NCI-H1436 treated with DMSO at 0.1 percent for 48 hours (cell line): ENCODE results near the gene FGFRL1.
"Not testable (repeated sequence)": the region's sequence is repeated elsewhere in the genome, so short reads cannot be mapped to it uniquely, and the experiment has no call there.

Experiments used
- DNase-seq: peaks from one replicate; lab custom pipeline; 2025; lab: John Stamatoyannopoulos, UW

The FGFRL1 gene

DNA sequence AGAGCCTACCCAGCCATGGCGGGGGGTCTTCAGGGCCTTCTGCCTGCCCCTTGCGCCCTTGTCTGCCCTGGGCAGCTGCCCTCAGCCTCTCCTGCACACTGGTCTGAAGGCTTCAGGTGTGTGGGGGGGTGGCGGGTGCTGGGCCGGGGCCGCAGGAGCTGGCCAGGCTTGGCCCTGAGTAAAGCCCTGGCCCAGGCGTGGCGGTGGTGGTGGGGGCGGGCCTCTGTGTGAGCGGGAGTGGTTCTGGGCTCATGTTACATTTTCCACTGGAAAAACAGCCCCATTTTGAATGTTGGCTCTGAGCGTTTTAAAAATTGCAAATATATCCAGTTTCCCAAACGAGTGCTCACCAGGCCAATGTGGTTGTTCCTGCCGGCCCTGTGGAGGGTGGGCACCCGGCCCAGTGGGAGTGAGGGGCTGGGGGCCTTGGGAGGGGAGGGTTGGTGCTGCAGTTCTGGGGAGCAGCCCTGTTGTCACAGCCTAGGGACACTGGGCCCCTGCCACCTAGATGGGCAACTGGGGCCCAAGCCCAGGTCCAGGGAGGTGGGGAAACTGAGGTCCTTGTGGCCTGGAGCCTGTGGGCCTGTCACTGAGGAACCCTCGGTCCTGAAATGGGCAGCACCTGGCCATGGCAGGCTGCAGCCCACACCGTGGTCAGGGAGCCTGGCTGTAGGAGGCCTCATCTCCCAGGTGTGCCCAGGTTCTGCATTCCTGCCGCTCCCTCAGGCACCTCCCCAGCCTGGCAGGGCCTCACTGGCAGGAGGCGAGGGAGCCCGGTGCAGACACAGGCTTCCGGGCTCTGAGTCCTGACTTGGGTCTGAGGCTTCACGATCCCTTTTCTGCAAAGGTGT, 28.3 kb downstream of the FGFRL1 start:
- no peak for DNase-seq

- no peak for DNase-seq
Observed at GRCh38 chr4:1040344-1041146, 29.1 kb downstream of the FGFRL1 start.

DNA sequence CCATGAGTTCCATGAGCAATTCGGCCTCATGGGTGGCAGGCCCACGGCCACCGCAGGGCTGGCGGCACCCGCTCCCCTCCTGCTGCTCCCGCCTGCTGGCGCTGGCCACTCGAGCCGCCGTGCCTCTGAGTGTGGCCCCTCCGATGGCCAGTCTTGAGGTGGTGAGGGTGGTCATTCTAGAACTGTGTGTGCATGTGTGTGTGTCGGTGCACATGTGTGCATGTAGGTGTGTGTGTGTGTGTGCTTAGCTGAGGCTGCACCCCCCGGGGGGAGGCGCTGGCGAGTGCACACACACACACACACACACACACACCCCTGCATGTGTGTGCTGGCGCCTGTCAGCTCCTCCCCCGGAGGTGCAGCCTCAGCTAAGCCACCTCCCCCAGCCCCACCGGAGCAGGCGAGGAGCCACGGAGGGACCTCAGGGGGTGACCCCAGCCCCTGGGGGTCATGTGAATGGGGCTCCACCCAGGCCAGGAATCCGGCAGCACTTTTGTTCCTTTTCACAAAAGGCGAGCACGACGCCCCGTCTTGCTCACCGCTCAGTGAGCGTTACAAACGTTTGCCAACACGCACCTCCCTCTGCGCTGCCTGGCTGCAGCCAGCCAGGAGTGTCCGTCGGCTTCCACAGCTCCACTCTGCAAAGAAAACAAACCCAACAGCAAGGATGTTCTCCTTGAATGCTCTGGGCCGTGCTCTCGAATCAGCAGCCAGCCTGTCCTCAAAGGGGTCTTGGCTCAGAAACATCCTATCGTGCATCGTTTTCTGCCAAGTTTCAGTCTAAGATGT, 29.9 kb downstream of the FGFRL1 start:
- no peak for DNase-seq

DNA sequence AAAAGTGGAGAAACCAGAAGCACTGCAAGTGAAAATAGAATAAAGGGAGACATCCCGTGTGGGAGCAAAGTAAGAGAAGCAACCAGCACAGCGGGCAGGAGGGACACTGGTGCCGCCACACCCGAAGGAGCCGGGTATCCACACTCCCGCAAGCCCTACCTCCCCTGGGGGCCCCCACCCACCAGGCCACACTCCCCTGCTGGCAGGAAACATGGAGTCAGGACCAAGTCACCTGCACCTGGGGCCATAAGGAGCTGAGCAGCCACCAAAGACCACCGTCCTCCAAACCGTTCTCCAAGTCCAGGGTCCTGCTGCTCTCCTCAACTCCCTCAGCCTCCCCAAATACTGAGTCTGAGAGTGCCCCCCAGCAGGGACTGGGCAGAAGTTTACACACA, 30.5 kb downstream of the FGFRL1 start:
- no peak for DNase-seq

DNA sequence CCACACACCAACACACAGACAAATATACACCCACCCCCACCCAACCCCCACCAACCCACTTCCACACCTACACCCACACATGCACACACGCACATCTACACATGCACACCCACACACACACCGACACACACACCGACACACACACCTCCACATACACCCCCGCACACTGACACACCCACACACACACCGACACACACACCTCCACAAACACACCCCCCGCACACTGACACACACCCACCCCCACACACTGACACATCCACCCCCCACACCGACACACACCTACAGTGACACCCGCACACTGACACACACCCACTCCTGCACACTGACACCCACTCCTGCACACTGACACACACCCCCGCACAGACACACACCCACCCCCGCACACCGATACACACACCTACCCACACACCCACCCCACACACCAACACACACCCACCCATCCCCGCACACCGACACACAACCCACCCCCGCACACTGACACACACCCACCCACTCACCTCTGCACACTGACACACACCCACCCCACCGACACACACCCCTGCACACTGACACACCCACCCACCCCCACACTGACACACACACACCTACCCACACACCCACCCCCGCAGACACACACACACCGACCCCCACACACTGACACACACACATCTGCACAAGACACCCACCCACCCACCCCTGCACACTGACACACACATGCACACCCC, 31.1 kb downstream of the FGFRL1 start:
- no peak for DNase-seq

DNA sequence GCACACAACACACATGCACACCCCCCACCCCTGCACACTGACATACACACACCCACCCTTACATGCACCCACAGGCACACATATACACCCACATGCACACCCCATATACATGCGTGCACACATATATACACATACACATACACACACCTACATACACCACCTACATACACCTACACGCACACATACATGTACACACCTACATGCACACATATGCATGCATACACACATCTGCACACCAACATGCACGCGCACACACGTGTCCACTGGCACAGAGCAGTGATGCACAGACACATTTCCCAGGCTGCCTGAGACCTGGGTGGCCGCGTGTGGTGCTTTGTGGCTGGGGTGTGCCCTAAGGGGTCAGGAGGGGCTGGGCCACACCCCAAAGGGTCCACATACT, 31.7 kb downstream of the FGFRL1 start:
- DNase-seq, result no peak

GRCh38 chr4:1043651-1044468, 32.4 kb downstream of the FGFRL1 start:
- DNase-seq, result no peak

- no peak for DNase-seq
Observed at GRCh38 chr4:1044469-1045192, 33.2 kb downstream of the FGFRL1 start.

DNA sequence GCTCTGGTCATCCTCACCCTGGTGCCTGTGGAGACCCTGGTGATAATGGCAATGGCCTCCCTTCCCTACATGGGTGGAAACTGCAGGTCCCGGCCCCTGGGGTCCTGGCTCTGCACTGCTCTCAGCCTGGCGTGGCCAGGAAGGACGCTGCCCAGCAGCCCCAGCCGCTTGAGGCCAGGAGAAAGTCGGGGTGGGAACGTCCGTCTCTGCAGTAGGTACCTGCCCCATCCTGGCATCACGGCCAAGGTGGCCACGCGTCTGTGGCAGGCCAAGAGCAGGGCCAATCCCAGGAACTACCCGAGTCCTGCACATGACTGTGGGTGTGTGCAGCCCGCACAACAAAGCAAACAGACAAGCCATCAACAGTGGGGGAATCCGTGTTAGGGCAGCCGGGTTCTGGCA, 33.8 kb downstream of the FGFRL1 start:
- no peak for DNase-seq

- no peak for DNase-seq
Observed at GRCh38 chr4:1045595-1046201, 34.3 kb downstream of the FGFRL1 start.

DNA sequence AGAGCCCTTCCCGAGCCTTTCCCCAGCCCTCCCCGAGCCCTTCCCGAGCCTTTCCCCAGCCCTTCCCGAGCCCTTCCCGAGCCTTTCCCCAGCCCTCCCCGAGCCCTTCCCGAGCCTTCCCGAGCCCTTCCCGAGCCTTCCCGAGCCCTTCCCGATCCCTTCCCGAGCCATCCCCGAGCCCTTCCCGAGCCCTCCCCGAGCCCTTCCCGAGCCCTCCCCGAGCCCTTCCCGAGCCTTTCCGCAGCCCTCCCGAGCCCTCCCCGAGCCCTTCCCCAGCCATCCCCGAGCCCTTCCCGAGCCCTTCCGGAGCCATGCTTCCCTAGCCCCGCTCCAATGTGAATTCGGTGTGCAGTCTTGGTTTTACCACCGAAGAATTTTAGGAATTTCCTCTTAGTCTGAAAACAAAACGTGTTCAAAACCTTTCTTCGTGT, 35.2 kb downstream of the FGFRL1 start:
- DNase-seq, result not testable (repeated sequence)

GRCh38 chr4:1047106-1047975, 35.9 kb downstream of the FGFRL1 start:
- DNase-seq, result no peak

DNA sequence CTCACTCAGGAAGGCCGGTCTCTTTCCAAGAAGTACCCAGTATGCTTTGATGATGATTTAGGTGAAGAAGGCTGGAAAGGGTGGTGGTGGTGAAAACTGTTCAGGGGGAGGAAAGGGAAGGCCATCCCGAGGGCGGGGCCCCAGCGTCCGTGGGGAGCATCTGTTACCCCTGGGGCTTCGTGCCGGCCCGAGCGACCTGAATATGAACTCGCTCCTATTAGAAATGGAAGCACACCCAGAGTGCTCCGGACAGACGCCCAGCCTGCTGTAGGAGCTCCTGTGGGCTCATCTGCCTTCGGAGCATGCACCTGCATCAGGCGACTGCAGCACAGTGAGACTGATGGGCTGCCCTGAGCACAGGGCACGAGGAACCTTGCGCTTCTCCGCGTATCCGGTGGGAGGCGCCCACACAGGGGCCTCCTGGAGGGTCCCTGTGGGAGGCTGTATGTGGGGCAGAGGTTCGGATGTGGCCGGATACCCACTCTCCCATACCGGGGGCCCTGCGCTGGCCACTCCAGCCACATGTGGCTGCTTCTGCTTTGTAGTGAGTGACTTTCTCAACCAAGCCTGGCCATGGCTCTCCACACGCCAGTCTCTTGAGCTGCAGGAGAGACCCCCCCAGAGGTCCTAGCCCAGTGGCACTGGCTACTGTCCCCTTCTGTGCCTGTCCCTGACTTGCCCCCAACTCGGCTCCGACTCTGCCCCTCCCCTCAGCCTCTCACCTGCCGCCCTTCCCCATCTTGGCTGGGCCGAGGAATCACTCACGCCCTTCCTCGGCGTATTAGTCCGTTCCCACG, 36.7 kb downstream of the FGFRL1 start:
- DNase-seq, result no peak

DNA sequence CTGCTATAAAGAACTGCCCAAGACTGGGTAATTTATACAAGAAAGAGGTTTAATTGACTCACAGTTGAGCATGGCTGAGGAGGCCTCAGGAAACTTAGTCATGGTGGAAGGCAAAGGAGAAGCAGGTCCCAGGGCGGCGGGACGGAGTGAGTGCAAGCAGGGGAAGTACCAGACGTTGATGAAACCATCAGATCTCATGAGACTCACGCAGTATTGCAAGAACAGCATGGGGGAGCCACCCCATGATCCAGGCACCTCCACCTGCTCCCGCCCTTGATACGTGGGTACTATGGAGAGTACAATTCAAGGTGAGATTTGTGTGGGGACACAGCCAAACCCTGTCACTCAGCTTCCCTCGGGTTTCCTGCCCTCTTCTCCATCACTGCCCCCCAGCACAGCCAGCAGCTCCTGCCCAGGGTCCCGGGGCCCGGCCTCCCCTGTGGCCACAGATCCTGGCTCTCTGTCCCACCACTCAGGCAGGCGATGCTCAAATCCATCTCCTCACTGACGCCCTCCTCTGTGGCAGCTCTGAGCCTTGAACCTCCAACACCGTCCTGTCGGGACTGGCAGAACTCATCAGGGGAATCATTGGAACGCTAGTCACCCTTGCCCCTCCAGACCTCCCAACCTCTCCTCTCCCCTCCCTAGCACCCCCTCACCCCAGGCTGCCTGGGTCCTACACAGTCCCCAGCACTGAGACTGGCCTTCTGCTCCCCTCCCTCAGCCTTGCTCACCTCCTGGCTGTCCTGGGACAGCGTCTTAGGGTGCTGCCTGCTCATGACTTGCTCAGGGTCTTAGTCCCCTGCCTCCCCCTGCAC, 37.6 kb downstream of the FGFRL1 start:
- DNase-seq, result no peak

GRCh38 chr4:1049591-1049905, 38.1 kb downstream of the FGFRL1 start:
- no peak for DNase-seq

DNA sequence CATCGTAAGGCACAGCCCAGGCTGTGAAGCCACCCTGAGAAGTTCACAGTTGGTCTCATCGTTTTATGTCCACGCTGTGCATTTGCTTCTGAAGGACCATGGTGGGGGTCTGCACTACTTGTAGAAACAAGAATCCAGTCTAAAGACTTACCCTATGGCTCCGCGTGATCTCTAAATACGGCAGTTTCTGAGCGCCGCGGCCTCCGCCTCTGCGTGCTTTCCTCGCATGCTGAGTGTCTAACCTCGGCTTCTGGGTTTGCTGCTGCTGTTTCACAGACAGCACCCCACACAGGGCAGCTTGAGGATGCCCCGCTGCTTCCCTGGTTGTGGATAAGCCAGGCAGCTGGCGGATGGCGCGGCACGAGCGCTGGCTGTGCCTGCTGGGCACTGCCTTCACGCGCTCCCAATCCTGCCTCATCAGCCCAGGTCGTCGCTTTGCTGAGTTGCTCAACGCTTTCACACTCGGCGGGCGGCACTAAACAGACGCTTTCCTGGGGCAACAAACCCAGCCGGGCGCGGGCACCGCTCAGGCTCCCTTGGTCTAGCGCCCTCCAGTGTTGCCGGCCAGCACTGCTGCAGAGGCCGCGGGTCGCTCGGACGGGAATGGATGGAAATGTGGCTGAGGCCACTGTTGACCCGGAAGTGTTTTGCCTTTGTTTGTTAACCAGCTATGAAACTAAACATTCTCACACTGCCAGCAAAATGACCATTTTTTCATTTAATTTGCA, 39.2 kb downstream of the FGFRL1 start:
- no peak for DNase-seq

- DNase-seq, result no peak
Observed at GRCh38 chr4:1051472-1051871, 40.0 kb downstream of the FGFRL1 start.
